ENCODE measurements around the gene HNRNPF.

DNA sequence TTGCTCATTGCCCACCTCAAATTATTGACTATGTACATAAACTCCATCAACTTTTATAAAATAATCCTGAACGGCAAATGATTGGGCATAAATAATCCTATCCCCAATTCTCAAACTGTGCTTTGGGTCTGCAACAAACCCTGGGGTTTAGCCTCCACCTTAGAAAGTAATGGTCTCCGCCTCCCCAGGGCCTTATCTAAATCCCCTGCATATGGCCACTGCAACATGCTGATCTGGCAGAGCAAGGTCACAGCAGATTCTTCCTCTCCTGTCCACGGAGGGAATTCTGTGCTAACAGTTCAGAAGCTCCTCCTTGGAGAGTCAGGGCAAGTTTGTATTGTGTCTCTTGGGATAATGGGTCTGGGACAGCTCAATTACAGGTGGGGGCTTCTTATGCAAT, 19.1 kb downstream of the HNRNPF start:
- TF ChIP-seq, protein P1, sequence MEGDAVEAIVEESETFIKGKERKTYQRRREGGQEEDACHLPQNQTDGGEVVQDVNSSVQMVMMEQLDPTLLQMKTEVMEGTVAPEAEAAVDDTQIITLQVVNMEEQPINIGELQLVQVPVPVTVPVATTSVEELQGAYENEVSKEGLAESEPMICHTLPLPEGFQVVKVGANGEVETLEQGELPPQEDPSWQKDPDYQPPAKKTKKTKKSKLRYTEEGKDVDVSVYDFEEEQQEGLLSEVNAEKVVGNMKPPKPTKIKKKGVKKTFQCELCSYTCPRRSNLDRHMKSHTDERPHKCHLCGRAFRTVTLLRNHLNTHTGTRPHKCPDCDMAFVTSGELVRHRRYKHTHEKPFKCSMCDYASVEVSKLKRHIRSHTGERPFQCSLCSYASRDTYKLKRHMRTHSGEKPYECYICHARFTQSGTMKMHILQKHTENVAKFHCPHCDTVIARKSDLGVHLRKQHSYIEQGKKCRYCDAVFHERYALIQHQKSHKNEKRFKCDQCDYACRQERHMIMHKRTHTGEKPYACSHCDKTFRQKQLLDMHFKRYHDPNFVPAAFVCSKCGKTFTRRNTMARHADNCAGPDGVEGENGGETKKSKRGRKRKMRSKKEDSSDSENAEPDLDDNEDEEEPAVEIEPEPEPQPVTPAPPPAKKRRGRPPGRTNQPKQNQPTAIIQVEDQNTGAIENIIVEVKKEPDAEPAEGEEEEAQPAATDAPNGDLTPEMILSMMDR (IDR thresholded peaks at IDR 0.05): no peak
- TF ChIP-seq POLR2A (IDR thresholded peaks at IDR 0.05) (no peak), POLR2AphosphoS5 (IDR thresholded peaks at IDR 0.05) (no peak), EP300 (IDR thresholded peaks at IDR 0.05) (no peak)
